Tibial artery (tissue), 4 donors: ENCODE results near the gene ANKRD26.

Experiments used
- DNase-seq, 2 donors: peaks; one replicate each; pipeline ENCODE4 v3.0.0-alpha.2; 2019
- H3K27ac ChIP-seq, 2 donors: fragments of 200-600 bp; sonication (generic) in 1 of 2; 1 replicate in 1 of 2; 2 replicates in 1 of 2; pipeline ENCODE4 v1.5.1; 2018 to 2019; ENCODE audit warnings: mild to moderate bottlenecking in 1 of 2
- H3K27me3 ChIP-seq, 2 donors: fragments of 200-600 bp; sonication (generic) in 1 of 2; one replicate each; pipeline versions ENCODE4 v1.5.1 to v1.6.0; 2016 to 2019
- H3K36me3 ChIP-seq, 3 donors: fragments of 200-600 bp; sonication (generic) in 2 of 3; one replicate each; pipeline ENCODE4 v1.5.1; 2016 to 2019; ENCODE audit warnings: mild to moderate bottlenecking in 2 of 3
- H3K4me1 ChIP-seq, 4 donors: fragments of 200-600 bp; sonication (generic) in 2 of 4; 1 replicate in 3 of 4; 2 replicates in 1 of 4; pipeline ENCODE4 v1.5.1; 2016 to 2019
- H3K4me3 ChIP-seq, 2 donors: fragments of 200-600 bp; sonication (generic) in 1 of 2; 1 replicate in 1 of 2; 2 replicates in 1 of 2; pipeline ENCODE4 v1.5.1; 2018 to 2019; ENCODE audit warnings: mild to moderate bottlenecking in 2 of 2
- H3K9me3 ChIP-seq, 3 donors: fragments of 200-600 bp; sonication (generic) in 1 of 3; one replicate each; pipeline ENCODE4 v1.5.1; 2016 to 2019
- intact Hi-C: fragments of 100-400 bp; cut with DNase I; formaldehyde crosslinking; loops from one replicate; pipeline ENCODE4 v1.15.0; 2023; ENCODE audit warnings: low total_unique reads
- TF ChIP-seq, protein P1 (sequence below), 2 experiments: fragments of 200-600 bp in 1 of 2; fragments of 450-650 bp in 1 of 2; IDR thresholded peaks; one replicate each; pipeline ENCODE4 v1.5.1; 2017 to 2019; ENCODE audit warnings: antibody characterized with exemption in 2 of 2, mild to moderate bottlenecking in 1 of 2, moderate library complexity in 1 of 2

The ANKRD26 gene

DNA sequence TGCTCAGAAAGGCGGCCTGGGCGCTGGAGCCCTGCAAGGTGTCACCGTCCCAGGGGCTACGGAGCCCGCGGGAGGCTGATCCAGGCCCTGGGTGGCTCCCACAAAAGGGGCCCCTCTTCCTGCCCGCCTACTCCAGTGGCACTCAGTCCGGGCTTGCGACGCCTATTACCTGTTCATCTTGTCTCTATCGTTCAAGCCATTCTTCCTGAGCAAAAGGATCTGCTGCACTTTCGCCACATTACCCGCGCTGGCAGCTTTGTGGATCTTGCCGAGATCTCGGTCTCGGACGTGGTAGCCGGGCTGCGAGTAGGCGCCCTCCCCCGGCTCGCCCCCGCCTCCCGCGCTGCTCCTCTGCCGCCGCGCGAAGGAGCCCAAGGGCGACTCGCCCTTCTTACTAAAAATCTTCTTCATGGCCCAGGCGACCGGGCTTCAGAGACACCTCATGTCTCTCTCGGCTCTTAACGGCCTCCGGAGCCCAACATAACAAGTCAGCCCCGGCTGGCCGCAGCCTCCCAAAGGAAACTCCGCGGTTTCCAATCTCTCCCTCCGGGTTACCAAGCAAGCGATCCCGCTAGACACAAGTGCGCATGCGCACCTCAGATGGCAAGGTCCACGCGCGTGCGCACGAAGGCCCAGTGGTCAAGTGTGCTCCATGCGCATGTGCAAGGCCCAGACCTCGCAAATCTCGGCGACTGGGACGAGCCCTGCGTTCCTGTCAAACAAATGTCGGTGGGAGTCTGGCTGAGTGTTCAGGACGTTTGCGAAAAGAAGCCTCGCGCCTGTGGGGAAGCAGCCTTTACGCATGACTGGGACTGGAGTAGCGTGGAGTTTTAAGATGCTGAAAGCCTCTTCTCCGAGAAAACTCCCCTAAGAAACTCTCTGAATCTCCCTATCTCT, at the start of gene ANKRD26:
Gene ANKRD26 (minus strand): TSS at position 579 of the 897 bp plus-strand sequence. CDS start 168 bp downstream, at position 411.
- H3K27me3 ChIP-seq, result no peaks in the 10 kb centered on the region
- peak; percentile 98 to 99 for DNase-seq
- H3K9me3 ChIP-seq, result no peaks in the 10 kb centered on the region
- TF ChIP-seq, protein P1, sequence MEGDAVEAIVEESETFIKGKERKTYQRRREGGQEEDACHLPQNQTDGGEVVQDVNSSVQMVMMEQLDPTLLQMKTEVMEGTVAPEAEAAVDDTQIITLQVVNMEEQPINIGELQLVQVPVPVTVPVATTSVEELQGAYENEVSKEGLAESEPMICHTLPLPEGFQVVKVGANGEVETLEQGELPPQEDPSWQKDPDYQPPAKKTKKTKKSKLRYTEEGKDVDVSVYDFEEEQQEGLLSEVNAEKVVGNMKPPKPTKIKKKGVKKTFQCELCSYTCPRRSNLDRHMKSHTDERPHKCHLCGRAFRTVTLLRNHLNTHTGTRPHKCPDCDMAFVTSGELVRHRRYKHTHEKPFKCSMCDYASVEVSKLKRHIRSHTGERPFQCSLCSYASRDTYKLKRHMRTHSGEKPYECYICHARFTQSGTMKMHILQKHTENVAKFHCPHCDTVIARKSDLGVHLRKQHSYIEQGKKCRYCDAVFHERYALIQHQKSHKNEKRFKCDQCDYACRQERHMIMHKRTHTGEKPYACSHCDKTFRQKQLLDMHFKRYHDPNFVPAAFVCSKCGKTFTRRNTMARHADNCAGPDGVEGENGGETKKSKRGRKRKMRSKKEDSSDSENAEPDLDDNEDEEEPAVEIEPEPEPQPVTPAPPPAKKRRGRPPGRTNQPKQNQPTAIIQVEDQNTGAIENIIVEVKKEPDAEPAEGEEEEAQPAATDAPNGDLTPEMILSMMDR (IDR thresholded peaks at IDR 0.05), result peak in 1 of 2 experiments; percentile 12
- H3K4me1 ChIP-seq, result peaks cover 0 to 18% (median 9%) of the 10 kb centered on the region in 4 donors
- H3K36me3 ChIP-seq, result no peaks in the 10 kb centered on the region
- intact Hi-C loops, result no loop called here
- H3K4me3 ChIP-seq, result peak within 1 kb of the TSS; percentile 73 to 74
- peak within 1 kb of the TSS; percentile 90 to 93 for H3K27ac ChIP-seq

DNA sequence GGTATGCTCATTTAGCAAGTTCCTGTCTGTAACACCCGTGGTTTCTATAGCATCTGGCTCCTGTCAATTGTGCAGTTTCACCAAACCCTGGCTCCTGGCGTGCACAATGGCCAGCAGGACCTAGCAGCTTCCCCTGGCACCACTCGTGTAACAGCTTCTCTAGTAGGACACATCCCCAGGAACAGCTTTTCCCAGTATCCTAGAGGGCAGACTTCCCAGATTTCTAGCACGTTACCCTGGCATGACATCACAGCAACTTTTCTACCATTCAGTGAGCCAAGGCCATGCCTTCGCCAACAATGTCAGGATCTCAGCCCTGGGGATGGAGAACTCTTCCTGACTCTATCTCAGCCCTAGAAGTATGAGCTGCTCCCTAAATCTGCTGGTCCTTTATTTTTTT, 47.4 kb upstream of the ANKRD26 start:
- H3K27me3 ChIP-seq, result no peaks in the 10 kb centered on the region
- H3K4me3 ChIP-seq, result no peak overlapping the region
- TF ChIP-seq, protein P1 (IDR thresholded peaks at IDR 0.05), result no peak
- intact Hi-C loops, result no loop called here
- H3K36me3 ChIP-seq, result peaks cover 45 to 61% (median 53%) of the 10 kb centered on the region in 3 donors
- no peaks in the 10 kb centered on the region for H3K9me3 ChIP-seq
- DNase-seq, result no peak
- H3K27ac ChIP-seq, result no peak overlapping the region
- H3K4me1 ChIP-seq, result peaks cover 0 to 17% (median 5%) of the 10 kb centered on the region in 4 donors

DNA sequence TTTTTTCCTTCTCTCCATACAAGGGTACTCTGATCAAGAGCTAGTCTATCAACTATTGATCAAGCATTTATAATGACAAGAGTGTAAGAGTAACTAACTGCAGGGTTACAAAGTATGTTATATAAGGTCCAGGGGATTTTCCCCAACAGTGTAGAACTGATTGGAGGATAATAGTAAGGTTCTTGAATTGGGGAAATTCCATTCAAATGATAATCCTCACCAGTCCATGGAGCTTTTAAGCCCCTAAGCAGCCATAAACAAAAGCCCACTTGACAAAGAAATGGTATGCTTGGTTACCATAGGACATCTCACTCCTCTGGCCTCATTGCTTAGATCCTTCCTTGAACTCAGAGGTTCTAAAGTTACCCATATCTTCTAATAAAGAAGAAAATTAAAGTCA, 45.6 kb upstream of the ANKRD26 start:
- TF ChIP-seq, protein P1 (IDR thresholded peaks at IDR 0.05), result no peak
- H3K9me3 ChIP-seq, result no peaks in the 10 kb centered on the region
- H3K27ac ChIP-seq, result no peak overlapping the region
- no peak for DNase-seq
- H3K4me1 ChIP-seq, result peaks cover 0 to 10% (median 2%) of the 10 kb centered on the region in 4 donors
- H3K4me3 ChIP-seq, result no peak overlapping the region
- H3K27me3 ChIP-seq, result no peaks in the 10 kb centered on the region
- H3K36me3 ChIP-seq, result peaks cover 52 to 78% (median 59%) of the 10 kb centered on the region in 3 donors
- intact Hi-C loops, result no loop called here

DNA sequence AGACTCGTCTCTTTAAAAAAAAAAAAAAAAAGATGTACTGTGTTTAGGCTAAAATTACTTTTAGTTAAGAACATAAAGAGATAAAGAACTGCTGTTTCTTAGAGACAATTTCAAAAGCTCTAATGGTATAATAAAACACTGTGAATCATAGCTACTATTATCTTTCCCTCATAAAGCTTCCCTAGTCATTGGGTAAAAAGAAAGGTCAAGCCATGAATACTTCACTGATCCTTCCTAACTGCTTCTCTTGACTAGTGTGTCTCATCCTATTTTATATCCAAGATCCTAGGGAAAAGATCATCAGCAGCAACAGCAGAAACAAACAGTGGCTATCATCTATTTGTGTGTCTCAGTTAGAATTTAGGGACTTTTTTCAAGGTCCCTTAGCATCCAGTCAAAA, 43.4 kb upstream of the ANKRD26 start:
- peaks cover 57 to 88% (median 59%) of the 10 kb centered on the region in 3 donors for H3K36me3 ChIP-seq
- H3K4me3 ChIP-seq, result no peak overlapping the region
- no peak for DNase-seq
- TF ChIP-seq, protein P1 (IDR thresholded peaks at IDR 0.05), result no peak
- H3K4me1 ChIP-seq, result no peaks in the 10 kb centered on the region
- no peaks in the 10 kb centered on the region for H3K27me3 ChIP-seq
- H3K27ac ChIP-seq, result no peak overlapping the region
- no peaks in the 10 kb centered on the region for H3K9me3 ChIP-seq
- intact Hi-C loops, result no loop called here

DNA sequence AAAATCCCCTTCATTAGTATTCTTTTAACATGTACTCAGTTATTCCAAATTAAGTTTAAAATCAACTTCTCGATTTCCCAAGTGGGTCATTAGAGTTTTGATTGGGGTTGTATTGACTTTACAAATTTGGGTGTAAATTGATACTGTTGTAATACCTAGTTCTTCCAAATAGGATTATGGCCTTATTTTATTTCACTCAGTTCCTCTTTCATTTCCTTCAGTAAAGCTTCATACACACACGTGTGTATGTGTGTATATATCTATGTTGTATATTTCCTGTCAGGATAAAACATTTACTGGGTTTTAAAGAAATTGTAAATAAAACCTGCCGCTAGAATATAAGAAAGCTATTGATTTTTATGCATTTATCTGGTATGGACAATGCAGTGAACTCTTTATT, 38.0 kb upstream of the ANKRD26 start:
- Histone ChIP-seq H3K27me3 (no peaks in the 10 kb centered on the region), H3K4me1 (no peaks in the 10 kb centered on the region), H3K4me3 (no peak overlapping the region), H3K27ac (no peak overlapping the region), H3K36me3 (peaks cover 30 to 71% (median 62%) of the 10 kb centered on the region in 3 donors), H3K9me3 (no peaks in the 10 kb centered on the region)
- DNase-seq, result no peak
- TF ChIP-seq, protein P1 (IDR thresholded peaks at IDR 0.05), result no peak
- intact Hi-C loops, result no loop called here
